ENCODE measurements around the gene IQGAP2. TPM values are rescaled to one million over a fixed set of nuclear protein-coding genes. Genes with fewer than 3 reads are reported as not detected.

The IQGAP2 gene
- total and polyA plus RNA-seq, 9 of the 15 experiments (the other 6 are each of a cell fraction or from before 2014, with no cell fraction given): 8.7 to 23.2 (median 17.4) TPM

DNA sequence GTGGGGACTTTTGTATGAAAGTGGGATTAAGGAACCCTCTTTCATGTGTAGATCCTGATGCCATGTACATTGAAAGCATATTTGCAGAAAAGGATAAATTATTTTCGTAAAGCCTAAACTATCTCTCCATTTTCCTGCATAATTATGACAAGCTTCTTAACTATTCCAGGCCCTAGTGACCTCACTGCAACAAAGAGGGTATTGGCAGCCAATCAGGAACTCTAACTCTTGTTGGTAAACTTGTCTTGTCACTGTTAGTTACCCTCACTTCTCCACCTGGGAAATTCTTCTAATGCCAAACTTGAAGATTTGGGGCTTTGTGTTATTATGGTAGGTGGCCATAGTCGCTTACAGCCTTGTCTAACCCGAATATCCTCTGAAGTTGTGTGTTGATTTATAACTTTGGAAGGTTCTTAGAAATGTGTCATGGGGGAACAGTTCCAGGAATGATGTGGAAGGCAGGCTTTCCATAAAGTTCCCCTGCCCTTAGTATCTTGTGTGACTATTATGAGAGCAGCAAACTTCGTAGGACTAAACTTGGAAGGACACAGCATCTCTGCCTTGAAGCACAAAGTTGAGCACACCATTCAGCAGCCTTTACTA, 52.5 kb downstream of the IQGAP2 start:
- TF ChIP-seq STAT5A (IDR thresholded peaks at IDR 0.05; ENCODE audit: borderline replicate concordance, low read length): 0 out of 2 replicates have a peak, but pooled peaks have one; percentile 27
- no peak for TF ChIP-seq ZNF184 (CRISPR knock-in tag; IDR thresholded peaks at IDR 0.05)
- TF ChIP-seq, protein P1, sequence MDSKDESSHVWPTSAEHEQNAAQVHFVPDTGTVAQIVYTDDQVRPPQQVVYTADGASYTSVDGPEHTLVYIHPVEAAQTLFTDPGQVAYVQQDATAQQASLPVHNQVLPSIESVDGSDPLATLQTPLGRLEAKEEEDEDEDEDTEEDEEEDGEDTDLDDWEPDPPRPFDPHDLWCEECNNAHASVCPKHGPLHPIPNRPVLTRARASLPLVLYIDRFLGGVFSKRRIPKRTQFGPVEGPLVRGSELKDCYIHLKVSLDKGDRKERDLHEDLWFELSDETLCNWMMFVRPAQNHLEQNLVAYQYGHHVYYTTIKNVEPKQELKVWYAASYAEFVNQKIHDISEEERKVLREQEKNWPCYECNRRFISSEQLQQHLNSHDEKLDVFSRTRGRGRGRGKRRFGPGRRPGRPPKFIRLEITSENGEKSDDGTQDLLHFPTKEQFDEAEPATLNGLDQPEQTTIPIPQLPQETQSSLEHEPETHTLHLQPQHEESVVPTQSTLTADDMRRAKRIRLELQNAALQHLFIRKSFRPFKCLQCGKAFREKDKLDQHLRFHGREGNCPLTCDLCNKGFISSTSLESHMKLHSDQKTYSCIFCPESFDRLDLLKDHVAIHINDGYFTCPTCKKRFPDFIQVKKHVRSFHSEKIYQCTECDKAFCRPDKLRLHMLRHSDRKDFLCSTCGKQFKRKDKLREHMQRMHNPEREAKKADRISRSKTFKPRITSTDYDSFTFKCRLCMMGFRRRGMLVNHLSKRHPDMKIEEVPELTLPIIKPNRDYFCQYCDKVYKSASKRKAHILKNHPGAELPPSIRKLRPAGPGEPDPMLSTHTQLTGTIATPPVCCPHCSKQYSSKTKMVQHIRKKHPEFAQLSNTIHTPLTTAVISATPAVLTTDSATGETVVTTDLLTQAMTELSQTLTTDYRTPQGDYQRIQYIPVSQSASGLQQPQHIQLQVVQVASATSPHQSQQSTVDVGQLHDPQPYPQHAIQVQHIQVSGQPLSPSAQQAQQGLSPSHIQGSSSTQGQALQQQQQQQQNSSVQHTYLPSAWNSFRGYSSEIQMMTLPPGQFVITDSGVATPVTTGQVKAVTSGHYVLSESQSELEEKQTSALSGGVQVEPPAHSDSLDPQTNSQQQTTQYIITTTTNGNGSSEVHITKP (IDR thresholded peaks at IDR 0.05; ENCODE audit: partially characterized antibody): peak; percentile 44
- TF ChIP-seq ZNF717 (CRISPR knock-in tag; IDR thresholded peaks at IDR 0.05): no peak
- TF ChIP-seq MEIS2 (IDR thresholded peaks at IDR 0.05; ENCODE audit: partially characterized antibody): peak; percentile 96
- TF ChIP-seq ATF1 (CRISPR knock-in tag; IDR thresholded peaks at IDR 0.05): no peak
- TF ChIP-seq ATF1 (tag; IDR thresholded peaks at IDR 0.05): peak; percentile 15; the same call in 1 of the 2 replicates
- TF ChIP-seq, protein P2, sequence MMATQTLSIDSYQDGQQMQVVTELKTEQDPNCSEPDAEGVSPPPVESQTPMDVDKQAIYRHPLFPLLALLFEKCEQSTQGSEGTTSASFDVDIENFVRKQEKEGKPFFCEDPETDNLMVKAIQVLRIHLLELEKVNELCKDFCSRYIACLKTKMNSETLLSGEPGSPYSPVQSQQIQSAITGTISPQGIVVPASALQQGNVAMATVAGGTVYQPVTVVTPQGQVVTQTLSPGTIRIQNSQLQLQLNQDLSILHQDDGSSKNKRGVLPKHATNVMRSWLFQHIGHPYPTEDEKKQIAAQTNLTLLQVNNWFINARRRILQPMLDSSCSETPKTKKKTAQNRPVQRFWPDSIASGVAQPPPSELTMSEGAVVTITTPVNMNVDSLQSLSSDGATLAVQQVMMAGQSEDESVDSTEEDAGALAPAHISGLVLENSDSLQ (IDR thresholded peaks at IDR 0.05): peak; percentile 87
- TF ChIP-seq EHMT2 (IDR thresholded peaks at IDR 0.05): 0 out of 2 replicates have a peak, but pooled peaks have one; percentile 10
- TF ChIP-seq, protein P3, sequence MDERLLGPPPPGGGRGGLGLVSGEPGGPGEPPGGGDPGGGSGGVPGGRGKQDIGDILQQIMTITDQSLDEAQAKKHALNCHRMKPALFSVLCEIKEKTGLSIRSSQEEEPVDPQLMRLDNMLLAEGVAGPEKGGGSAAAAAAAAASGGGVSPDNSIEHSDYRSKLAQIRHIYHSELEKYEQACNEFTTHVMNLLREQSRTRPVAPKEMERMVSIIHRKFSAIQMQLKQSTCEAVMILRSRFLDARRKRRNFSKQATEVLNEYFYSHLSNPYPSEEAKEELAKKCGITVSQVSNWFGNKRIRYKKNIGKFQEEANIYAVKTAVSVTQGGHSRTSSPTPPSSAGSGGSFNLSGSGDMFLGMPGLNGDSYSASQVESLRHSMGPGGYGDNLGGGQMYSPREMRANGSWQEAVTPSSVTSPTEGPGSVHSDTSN (CRISPR knock-in tag; IDR thresholded peaks at IDR 0.05; ENCODE audit: low read depth): no peak
- TF ChIP-seq, protein P3 (tag; conservative IDR thresholded peaks at IDR 0.05; ENCODE audit: low read depth): peak; percentile 72
- H3K9me1 ChIP-seq (ENCODE audit: control insufficient read depth, insufficient read depth, low read length): no peaks in the 10 kb centered on the region
- peak overlapping the region; percentile 69 for H2AFZ ChIP-seq (ENCODE audit: low read depth, low read length)
- peak overlapping the region; percentile 39; the same call in 1 of the 2 replicates for H3K4me2 ChIP-seq (ENCODE audit: insufficient read depth, low read length)
- H3K9ac ChIP-seq (ENCODE audit: insufficient read depth in 1 of 2, low read depth in 2 of 2, low read length in 2 of 2): no peak overlapping the region
- no peaks in the 10 kb centered on the region for H4K20me1 ChIP-seq (replicated peaks; ENCODE audit: control insufficient read depth, insufficient read depth, low read length)
- FAIRE-seq: peak; percentile 62
- H3K27me3 ChIP-seq (ENCODE audit: control insufficient read depth in 2 of 2, insufficient read depth in 2 of 2, low read length in 2 of 2): no peaks in the 10 kb centered on the region
- H3K4me1 ChIP-seq (replicated peaks in 1 of 2; ENCODE audit: control insufficient read depth in 2 of 2, insufficient read depth in 2 of 2, low read length in 2 of 2): peaks cover 0 to 21% of the 10 kb centered on the region in 2 experiments; a peak in 3 of 5 replicates
- peak overlapping the region; percentile 39; the same call in 1 of the 3 replicates for H3K27ac ChIP-seq (ENCODE audit: extremely low read depth, low read depth, low read length)
- H3K79me2 ChIP-seq (ENCODE audit: control insufficient read depth, insufficient read depth, low read length): no peaks in the 10 kb centered on the region
- POLR2A ChIA-PET: interaction anchor here (1.0 kb wide), 1 partner anchor 8 kb away, joined by 4 read pairs; no protein-coding TSS in a partner anchor
- BruUV-seq (replicated peaks): no TSS peak
- WGBS (ENCODE audit: insufficient coverage, low coverage, missing lambda C conversion rate): 12% methylated on average over 4 of the region's 4 CpGs
- CTCF ChIA-PET (ENCODE audit: low intra/inter-chr PET ratio): no interaction called here
- H3K9me3 ChIP-seq (replicated peaks; ENCODE audit: control insufficient read depth, insufficient read depth, low read depth, low read length): no peaks in the 10 kb centered on the region
- peak; percentile 49 for ATAC-seq
- in situ Hi-C loops (cut with MboI) (no loop called here), intact Hi-C loops (cut with micrococcal nuclease) (no loop called here)
- no peak overlapping the region for H3K4me3 ChIP-seq
- H3K36me3 ChIP-seq (ENCODE audit: control insufficient read depth, insufficient read depth, low read length): no peaks in the 10 kb centered on the region
- DNase-seq (ENCODE audit: extremely low read depth in 1 of 4, low spot score in 3 of 4): peak in 2 of 4 experiments; percentile 36 to 42
